HG03432 (cell line): ENCODE measurements around the gene MYL11.

Experiments used
- ATAC-seq: cut with Tn5 transposase; IDR thresholded peaks from one replicate; pipeline ENCODE4 v1.9.1; 2021; ENCODE audit warnings: mild to moderate bottlenecking, moderate library complexity; ENCODE audit not compliant: unreplicated experiment

The MYL11 gene

GRCh38 chr16:30353438-30354129, 21.0 kb upstream of the MYL11 start:
- ATAC-seq: no peak

- ATAC-seq: peak; percentile 19
Observed at GRCh38 chr16:30354423-30355143, 20.0 kb upstream of the MYL11 start.

- ATAC-seq: peak; percentile 62
Observed at GRCh38 chr16:30355144-30355953, 19.3 kb upstream of the MYL11 start, which contains the start of gene CD2BP2. Gene CD2BP2, minus strand, starts transcription at chr16:30355308. Its CDS starts 627 bp downstream, at chr16:30354681.

- ATAC-seq: no peak
Observed at GRCh38 chr16:30355954-30356308, 18.7 kb upstream of the MYL11 start.

GRCh38 chr16:30356401-30357084, 18.1 kb upstream of the MYL11 start:
- ATAC-seq: no peak

GRCh38 chr16:30357085-30357714, 17.4 kb upstream of the MYL11 start:
- ATAC-seq: no peak

- no peak for ATAC-seq
Observed at GRCh38 chr16:30357715-30358576, 16.7 kb upstream of the MYL11 start.

- no peak for ATAC-seq
Observed at GRCh38 chr16:30358577-30358936, 16.0 kb upstream of the MYL11 start.

- ATAC-seq: no peak
Observed at GRCh38 chr16:30358990-30359870, 15.4 kb upstream of the MYL11 start.

- ATAC-seq: no peak
Observed at GRCh38 chr16:30359871-30360170, 14.8 kb upstream of the MYL11 start.

GRCh38 chr16:30361180-30361579, 13.4 kb upstream of the MYL11 start:
- ATAC-seq: no peak

- no peak for ATAC-seq
Observed at GRCh38 chr16:30365200-30365599, 9.4 kb upstream of the MYL11 start.

GRCh38 chr16:30366511-30366910, 8.1 kb upstream of the MYL11 start:
- no peak for ATAC-seq

GRCh38 chr16:30367349-30368009, 7.1 kb upstream of the MYL11 start:
- ATAC-seq: no peak

- ATAC-seq: no peak
Observed at GRCh38 chr16:30368122-30368791, 6.3 kb upstream of the MYL11 start.

- no peak for ATAC-seq
Observed at GRCh38 chr16:30368792-30369090, 5.9 kb upstream of the MYL11 start.

GRCh38 chr16:30369091-30369937, 5.3 kb upstream of the MYL11 start:
- no peak for ATAC-seq
